Endodermal cell (in vitro differentiated cells): ENCODE results near the gene FGD4. TPM values are rescaled to one million over a fixed set of nuclear protein-coding genes. Genes with fewer than 3 reads are reported as not detected.

ENCODE experiments used
- DNase-seq: peaks from one replicate; pipeline ENCODE4 v3.0.0-alpha.2; 2017
- H3K27ac ChIP-seq: 2 replicates; pipeline ENCODE4 v1.5.1; 2013; ENCODE audit warnings: mild to moderate bottlenecking, low read depth, low read length, moderate library complexity
- H3K27me3 ChIP-seq: 2 replicates; pipeline ENCODE4 v1.6.1; 2013; ENCODE audit warnings: mild to moderate bottlenecking, low read length, moderate library complexity; ENCODE audit not compliant: insufficient read depth, control insufficient read depth, poor library complexity, severe bottlenecking
- H3K36me3 ChIP-seq: 2 replicates; pipeline ENCODE4 v1.7.0; 2013; ENCODE audit warnings: mild to moderate bottlenecking, low read length, moderate library complexity; ENCODE audit not compliant: control insufficient read depth, insufficient read depth
- H3K4me1 ChIP-seq: one replicate; pipeline ENCODE4 v1.7.0; 2013; ENCODE audit warnings: low read length; ENCODE audit not compliant: control insufficient read depth, insufficient read depth
- H3K4me3 ChIP-seq: 2 replicates; pipeline ENCODE4 v1.5.1; 2013; ENCODE audit warnings: mild to moderate bottlenecking, low read length, moderate library complexity
- H3K9ac ChIP-seq: 2 replicates; pipeline ENCODE4 v1.6.1; 2013; ENCODE audit warnings: mild to moderate bottlenecking, low read length, moderate library complexity; ENCODE audit not compliant: poor library complexity, severe bottlenecking; ENCODE audit errors: extremely low read depth
- H3K9me3 ChIP-seq: 2 replicates; pipeline ENCODE4 v1.6.1; 2013; ENCODE audit warnings: mild to moderate bottlenecking, low read length, moderate library complexity; ENCODE audit not compliant: control insufficient read depth
- H3K27ac Mint-ChIP-seq: 2 replicates; pipeline ENCODE4 v1.8.0; 2020; ENCODE audit warnings: mixed read lengths
- H3K27me3 Mint-ChIP-seq: 2 replicates; pipeline ENCODE4 v1.8.0; 2021; ENCODE audit warnings: mild to moderate bottlenecking, mixed read lengths; ENCODE audit not compliant: insufficient read depth
- H3K36me3 Mint-ChIP-seq: 2 replicates; pipeline ENCODE4 v1.8.0; 2020; ENCODE audit warnings: low read depth, mixed read lengths
- H3K4me1 Mint-ChIP-seq: 2 replicates; pipeline ENCODE4 v1.8.0; 2020; ENCODE audit warnings: mixed read lengths
- H3K4me3 Mint-ChIP-seq: 2 replicates; pipeline ENCODE4 v1.8.0; 2020; ENCODE audit warnings: mild to moderate bottlenecking, moderate library complexity, mixed read lengths
- H3K9me3 Mint-ChIP-seq: 2 replicates; pipeline ENCODE4 v1.8.0; 2020; ENCODE audit warnings: mild to moderate bottlenecking, mixed read lengths
- WGBS, 2 experiments: methylation state at CpG; one replicate each; pipeline versions ENCODE4 v1.1.5 to v1.1.7; 2013; ENCODE audit warnings: missing lambda C conversion rate in 2 of 2, mixed read lengths in 1 of 2; ENCODE audit not compliant: insufficient coverage in 1 of 2, insufficient read length in 1 of 2; 5-methylcytosine and 5-hydroxymethylcytosine counted together
- total RNA-seq, 2 donors: library from RNA; stranded (reverse); fragmentation: NEBNext Ultra II Directional in 1 of 2; extraction: Animal tissue kit (Norgen Biotek cat#: 25700) in 1 of 2; gene quantifications; 2 replicates in 1 of 2; 3 replicates in 1 of 2; pipeline ENCODE4 v1.2.1, GENCODE V29; 2021
- TF ChIP-seq, protein P1 (sequence below): fragments of 200-600 bp; sonication (generic); conservative IDR thresholded peaks from 2 replicates; pipeline ENCODE4 v1.5.0; 2021; ENCODE audit warnings: antibody characterized with exemption, mild to moderate bottlenecking

The FGD4 gene
- total RNA-seq, 2 donors from 2014 or later: 27.6 to 57.7 TPM

DNA sequence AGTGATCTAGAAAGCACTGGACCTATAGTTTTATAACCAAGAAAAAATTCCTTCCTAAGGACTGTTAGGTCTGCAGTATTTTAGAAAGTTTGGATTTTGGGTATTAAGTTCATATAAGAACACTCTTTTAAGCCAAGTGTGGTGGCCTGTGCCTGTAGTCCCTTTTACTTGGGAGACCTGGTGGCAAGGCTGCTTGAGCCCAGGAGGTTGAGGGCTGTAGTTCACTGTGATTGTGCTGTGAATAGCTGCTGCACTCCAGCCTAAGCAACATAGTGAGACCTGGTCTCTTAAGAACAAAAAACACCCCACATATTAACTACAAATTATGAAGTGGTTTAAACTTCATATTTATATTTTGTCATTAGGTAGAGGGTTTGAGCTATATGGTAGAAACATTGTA is 289.4 kb downstream of the FGD4 start:
- Histone ChIP-seq H3K4me1 (no peaks in the 10 kb centered on the region), H3K27ac (no peak overlapping the region), H3K4me3 (no peak overlapping the region), H3K36me3 (peaks cover 16% of the 10 kb centered on the region), H3K27me3 (no peaks in the 10 kb centered on the region), H3K9ac (no peak overlapping the region), H3K9me3 (peaks cover 9% of the 10 kb centered on the region)
- H3K4me3 Mint-ChIP-seq: no peak overlapping the region
- H3K27me3 Mint-ChIP-seq: no peaks in the 10 kb centered on the region
- H3K27ac Mint-ChIP-seq: peak overlapping the region; percentile 20
- TF ChIP-seq, protein P1, sequence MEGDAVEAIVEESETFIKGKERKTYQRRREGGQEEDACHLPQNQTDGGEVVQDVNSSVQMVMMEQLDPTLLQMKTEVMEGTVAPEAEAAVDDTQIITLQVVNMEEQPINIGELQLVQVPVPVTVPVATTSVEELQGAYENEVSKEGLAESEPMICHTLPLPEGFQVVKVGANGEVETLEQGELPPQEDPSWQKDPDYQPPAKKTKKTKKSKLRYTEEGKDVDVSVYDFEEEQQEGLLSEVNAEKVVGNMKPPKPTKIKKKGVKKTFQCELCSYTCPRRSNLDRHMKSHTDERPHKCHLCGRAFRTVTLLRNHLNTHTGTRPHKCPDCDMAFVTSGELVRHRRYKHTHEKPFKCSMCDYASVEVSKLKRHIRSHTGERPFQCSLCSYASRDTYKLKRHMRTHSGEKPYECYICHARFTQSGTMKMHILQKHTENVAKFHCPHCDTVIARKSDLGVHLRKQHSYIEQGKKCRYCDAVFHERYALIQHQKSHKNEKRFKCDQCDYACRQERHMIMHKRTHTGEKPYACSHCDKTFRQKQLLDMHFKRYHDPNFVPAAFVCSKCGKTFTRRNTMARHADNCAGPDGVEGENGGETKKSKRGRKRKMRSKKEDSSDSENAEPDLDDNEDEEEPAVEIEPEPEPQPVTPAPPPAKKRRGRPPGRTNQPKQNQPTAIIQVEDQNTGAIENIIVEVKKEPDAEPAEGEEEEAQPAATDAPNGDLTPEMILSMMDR: no peak
- peaks cover 10% of the 10 kb centered on the region for H3K9me3 Mint-ChIP-seq
- H3K4me1 Mint-ChIP-seq: peaks cover 18% of the 10 kb centered on the region
- H3K36me3 Mint-ChIP-seq: peaks cover 64% of the 10 kb centered on the region
- DNase-seq: peak; percentile 64

DNA sequence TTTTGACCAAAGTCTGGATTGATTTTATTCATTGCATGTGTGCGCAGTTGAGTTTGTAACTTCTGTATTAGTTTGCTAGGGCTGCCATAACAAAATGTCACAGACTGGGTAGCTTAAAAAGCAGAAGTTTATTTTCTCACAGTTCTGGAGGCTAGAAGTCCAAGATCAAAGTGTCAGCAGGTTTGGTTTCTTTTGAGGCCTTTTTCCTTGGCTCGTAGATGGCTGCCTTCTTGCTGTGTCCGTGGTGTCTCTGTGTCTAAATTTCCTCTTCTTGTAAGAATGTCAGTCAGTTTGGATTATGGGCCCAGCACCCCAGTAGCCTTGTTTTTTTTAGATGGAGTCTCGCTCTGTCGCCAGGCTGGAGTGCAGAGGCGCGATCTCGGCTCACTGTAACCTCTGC is 291.6 kb downstream of the FGD4 start:
- no peak overlapping the region for H3K27ac ChIP-seq
- H3K27ac Mint-ChIP-seq: no peak overlapping the region
- no peak overlapping the region for H3K4me3 ChIP-seq
- peaks cover 22% of the 10 kb centered on the region for H3K9me3 ChIP-seq
- H3K4me1 ChIP-seq: no peaks in the 10 kb centered on the region
- peaks cover 18% of the 10 kb centered on the region for H3K4me1 Mint-ChIP-seq
- TF ChIP-seq, protein P1: no peak
- peaks cover 23% of the 10 kb centered on the region for H3K9me3 Mint-ChIP-seq
- 94 to 95% methylated on average over 8 of the region's 8 CpGs for WGBS, 2 experiments
- H3K36me3 Mint-ChIP-seq: peaks cover 63% of the 10 kb centered on the region
- H3K27me3 ChIP-seq: no peaks in the 10 kb centered on the region
- H3K36me3 ChIP-seq: peaks cover 16% of the 10 kb centered on the region
- no peak for DNase-seq
- H3K4me3 Mint-ChIP-seq: no peak overlapping the region
- H3K9ac ChIP-seq: no peak overlapping the region
- H3K27me3 Mint-ChIP-seq: no peaks in the 10 kb centered on the region

DNA sequence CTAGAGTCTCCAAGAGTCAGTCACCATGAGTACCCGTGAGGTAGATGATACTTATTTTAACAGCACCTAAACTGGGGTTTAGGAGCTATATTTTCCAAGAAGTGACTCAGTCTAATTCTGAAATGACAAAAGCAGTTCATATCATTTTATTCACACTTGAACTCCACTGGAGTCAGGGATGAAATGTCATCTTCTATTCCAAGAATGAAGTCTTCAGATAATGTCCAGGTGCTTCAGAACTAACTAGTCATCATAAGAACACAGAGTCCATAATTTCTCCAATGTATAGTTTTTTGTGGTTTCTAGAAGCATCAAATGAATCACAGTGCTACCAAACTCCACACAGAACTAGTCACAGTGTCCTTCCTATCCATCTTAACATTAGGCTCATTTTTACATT is 293.0 kb downstream of the FGD4 start:
- DNase-seq: no peak
- no peak overlapping the region for H3K4me3 Mint-ChIP-seq
- H3K27ac Mint-ChIP-seq: peak overlapping the region; percentile 58
- no peaks in the 10 kb centered on the region for H3K27me3 Mint-ChIP-seq
- peaks cover 25% of the 10 kb centered on the region for H3K9me3 ChIP-seq
- no peaks in the 10 kb centered on the region for H3K4me1 ChIP-seq
- H3K27me3 ChIP-seq: no peaks in the 10 kb centered on the region
- H3K27ac ChIP-seq: no peak overlapping the region
- peaks cover 21% of the 10 kb centered on the region for H3K4me1 Mint-ChIP-seq
- H3K9me3 Mint-ChIP-seq: peaks cover 27% of the 10 kb centered on the region
- 86 to 100% methylated on average over 1 of the region's 1 CpG for WGBS, 2 experiments
- H3K36me3 ChIP-seq: peaks cover 9% of the 10 kb centered on the region
- H3K4me3 ChIP-seq: no peak overlapping the region
- TF ChIP-seq, protein P1: no peak
- peaks cover 55% of the 10 kb centered on the region for H3K36me3 Mint-ChIP-seq
- H3K9ac ChIP-seq: no peak overlapping the region
